NCI-H774 (cell line): ENCODE results near the gene TAF13.
"Not testable (repeated sequence)": the region's sequence is repeated elsewhere in the genome, so short reads cannot be mapped to it uniquely, and the experiment has no call there.

Experiments used
- DNase-seq: peaks from one replicate; lab custom pipeline; 2025; lab: John Stamatoyannopoulos, UW

Gene TAF13

GRCh38 chr1:109046671-109047070 is 29.1 kb downstream of the TAF13 start:
- DNase-seq: no peak

DNA sequence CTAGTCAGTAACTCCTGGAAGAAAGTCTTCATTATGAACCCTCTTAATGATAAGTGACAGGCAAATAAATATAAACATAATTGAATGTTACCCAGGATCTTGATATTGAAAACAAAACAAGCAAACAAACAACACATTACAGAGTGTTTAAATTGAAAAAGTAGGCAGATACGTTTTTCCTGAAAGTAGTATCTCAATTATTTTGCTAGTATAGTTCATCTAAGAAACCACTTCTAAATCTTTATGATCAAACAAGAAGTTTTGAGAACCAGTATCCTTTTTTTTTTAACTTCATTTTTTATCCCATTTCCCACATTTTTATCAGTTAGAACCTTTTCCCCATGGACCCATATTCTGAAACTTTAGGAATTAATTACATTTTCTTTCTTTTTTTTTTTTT is 30.2 kb downstream of the TAF13 start:
- no peak for DNase-seq

DNA sequence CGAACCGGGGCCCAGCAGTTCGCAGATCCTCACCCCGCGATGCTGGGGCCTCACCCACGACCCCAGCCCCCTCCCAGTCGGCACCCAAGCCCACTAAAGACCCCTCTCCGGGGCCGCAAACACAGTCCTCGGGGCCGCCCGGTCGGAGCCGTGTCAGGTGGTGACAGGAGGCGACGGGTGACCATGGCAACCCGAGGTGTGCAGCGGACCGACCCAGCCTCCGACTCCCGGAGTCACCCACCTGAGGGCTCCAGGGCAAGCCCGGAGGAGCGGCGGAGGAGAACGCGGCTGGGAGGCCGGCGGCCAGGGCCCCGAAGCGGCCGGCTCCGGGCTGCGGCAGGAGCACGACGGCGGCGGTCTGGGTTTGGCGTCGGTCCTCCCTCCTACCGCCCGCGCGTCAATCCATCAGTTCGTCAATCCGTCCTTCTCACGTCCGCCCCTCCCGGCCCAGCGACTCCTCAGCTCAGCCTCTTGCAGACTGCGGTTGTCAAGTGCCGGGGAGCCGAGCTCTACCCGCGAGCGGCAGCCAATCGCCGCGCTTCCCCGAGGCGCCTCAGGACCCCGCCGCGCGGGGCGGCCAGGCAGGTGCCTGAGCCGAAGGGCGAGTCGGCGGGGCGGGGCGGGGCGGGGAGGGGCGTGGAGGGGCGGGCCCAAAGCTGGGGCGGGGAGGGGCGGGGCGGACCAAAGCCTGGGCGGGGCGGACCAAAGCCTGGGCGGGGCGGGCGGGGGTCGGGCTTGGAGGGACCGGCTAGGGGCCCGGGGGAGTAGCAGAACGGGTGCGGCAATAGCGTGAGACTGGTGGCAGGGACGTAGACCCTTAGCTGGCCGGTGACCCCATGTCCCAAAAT is 34.0 kb downstream of the TAF13 start, which contains the start of gene WDR47:
WDR47 (minus strand) TSS at position 482 of the 848 bp plus-strand sequence. CDS start 18,590 bp downstream, outside the sequence.
- peak; percentile 94 for DNase-seq

DNA sequence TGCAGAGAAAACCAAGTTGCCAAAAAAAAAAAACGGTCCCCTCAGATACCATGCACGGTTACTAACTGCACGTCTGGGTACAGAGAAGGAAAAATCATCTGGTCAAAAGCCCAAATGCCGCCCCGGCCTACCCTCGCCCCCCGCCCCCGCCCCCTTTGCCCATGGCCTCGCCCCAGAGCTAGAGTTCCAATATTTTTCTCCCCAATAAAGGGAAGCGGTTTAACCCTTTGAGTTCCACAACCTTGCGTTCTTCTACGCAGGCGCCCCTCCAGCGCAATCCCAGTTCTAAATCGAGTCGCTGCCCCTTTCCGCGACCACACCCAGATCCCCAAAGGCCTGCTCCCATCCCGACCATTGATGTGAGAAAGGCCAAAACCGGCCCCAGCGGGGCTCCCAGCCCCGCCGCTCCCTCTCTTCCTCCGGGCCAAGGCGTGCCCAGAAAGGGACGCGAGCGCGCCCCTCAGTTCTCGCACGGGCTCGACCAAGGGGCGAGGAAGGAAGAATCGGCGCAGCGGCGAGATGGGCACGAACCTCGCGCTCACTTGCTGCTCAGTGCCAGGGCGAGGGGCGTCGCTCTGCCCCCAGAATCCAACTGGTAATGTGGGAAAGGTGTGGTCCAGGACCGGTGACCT is 34.7 kb downstream of the TAF13 start:
- DNase-seq: no peak

DNA sequence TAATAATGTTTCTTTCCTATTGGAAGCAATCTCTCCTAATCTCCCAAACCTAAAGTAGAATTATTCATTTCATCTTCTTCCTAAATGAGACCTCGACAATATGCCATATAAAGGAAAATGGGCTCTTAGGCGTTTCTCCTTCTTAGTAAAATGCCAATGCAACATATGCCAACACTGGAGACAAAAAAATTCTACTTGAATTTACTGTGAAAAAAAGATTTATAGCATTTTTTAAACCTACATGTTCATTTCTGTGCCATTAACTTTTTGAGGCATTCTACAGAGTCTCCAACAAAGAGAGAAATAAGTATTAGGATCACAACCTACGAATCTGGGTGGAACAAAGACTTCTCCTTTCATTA is 35.2 kb downstream of the TAF13 start:
- no peak for DNase-seq

GRCh38 chr1:109034382-109034781 is 41.4 kb downstream of the TAF13 start:
- no peak for DNase-seq

GRCh38 chr1:109029493-109029892 is 46.3 kb downstream of the TAF13 start:
- not testable (repeated sequence) for DNase-seq

- no peak for DNase-seq
Measured at GRCh38 chr1:109027841-109028240, 48.0 kb downstream of the TAF13 start.

GRCh38 chr1:109025694-109026093 is 50.1 kb downstream of the TAF13 start:
- DNase-seq: no peak

- no peak for DNase-seq
Measured at GRCh38 chr1:109024646-109025045, 51.2 kb downstream of the TAF13 start.

DNA sequence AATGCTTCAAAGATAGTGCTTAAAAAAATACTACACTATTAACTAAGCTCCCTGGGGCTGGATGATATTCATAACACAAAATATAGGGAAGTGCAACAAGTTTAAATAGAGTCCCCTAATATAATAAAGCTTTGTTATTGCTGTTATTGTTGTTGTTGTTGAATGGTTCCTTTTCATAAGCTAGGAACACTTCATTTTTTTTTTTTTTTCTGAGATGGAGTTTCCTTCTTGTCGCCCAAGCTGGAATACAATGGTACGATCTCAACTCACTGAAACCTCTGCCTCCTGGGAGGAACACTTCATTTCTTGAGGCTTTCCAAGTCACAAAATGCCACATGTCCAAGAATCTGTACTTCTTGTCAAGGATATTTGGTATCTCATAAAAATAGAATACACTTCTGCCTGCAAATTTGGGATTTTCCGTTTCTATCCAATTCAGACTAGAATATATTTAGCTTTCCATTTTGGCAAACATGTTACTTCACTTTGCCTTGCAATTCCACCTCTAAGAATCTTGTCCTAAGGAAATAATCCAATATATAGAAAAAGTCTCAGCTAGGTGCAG is 55.0 kb downstream of the TAF13 start:
- no peak for DNase-seq

DNA sequence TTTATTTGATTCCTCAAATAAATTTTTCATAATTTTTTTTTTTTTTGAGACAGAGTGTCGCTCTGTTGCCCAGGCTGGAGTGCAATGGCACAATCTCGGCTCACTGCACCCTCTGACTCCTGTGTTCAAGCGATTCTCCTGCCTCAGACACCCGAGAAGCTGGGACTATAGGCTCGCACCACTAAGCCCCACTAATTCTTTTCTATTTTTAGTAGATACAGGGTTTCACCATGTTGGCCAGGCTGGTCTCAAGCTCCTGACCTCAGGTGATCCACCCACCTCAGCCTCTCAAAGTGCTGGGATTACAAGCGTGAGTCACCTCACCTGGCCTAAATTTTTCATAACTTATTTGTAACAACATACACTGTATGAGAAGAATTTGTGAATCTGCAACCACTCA is 58.1 kb downstream of the TAF13 start:
- DNase-seq: not testable (repeated sequence)

- no peak for DNase-seq
Measured at GRCh38 chr1:109017134-109017533, 58.7 kb downstream of the TAF13 start.
